Measurements from ENCODE around the gene GNG12. TPM values are rescaled to one million over a fixed set of nuclear protein-coding genes. Genes with fewer than 3 reads are reported as not detected.

GNG12 gene
- total RNA-seq, 1 experiment from 2014 or later, result 66.1 TPM

DNA sequence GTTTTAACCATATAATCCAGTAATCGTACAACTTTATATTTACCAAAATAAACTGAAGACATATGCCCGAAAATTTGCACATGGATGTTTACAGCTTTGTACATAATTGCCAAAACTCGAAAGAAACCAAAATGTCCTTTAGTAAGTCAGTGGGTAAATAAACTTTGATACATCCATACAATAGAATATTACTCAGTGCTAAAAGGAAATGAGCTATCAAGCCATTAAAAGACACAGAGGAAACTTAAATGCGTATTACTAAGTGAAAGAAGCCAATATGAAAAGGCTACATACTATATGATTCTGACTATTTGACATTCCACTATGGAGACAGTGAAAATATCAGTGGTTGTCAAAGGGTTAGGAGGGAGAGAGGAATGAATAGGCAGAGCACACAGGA, 23.4 kb downstream of the GNG12 start:
- intact Hi-C loops (cut with micrococcal nuclease), result loop anchor here (5.0 kb wide), 1 partner anchor 33 kb away; no protein-coding TSS in a partner anchor
- no peak overlapping the region for H3K27ac ChIP-seq (ENCODE audit: low read length)
- no peaks in the 10 kb centered on the region for H3F3A ChIP-seq (ENCODE audit: low read length, unreplicated experiment)
- no peaks in the 10 kb centered on the region for H3K9me2 ChIP-seq (replicated peaks; ENCODE audit: low read length)
- 0 out of 2 replicates have a peak, but pooled peaks cover 2% of the 10 kb centered on the region for H3K36me3 ChIP-seq (ENCODE audit: low read depth, low read length)
- no peak overlapping the region for H2AFZ ChIP-seq (ENCODE audit: low read length)
- no peak overlapping the region for H3K9ac ChIP-seq (ENCODE audit: low read length)
- peaks cover 3% of the 10 kb centered on the region; the same call in 1 of the 2 replicates for H4K20me1 ChIP-seq (ENCODE audit: low read length)
- ATAC-seq (peak; percentile 45; the same call in 1 of the 2 replicates), DNase-seq (peak; percentile 14)
- no peaks in the 10 kb centered on the region for H3K9me3 ChIP-seq (ENCODE audit: low read length)
- ChIA-PET POLR2A (ENCODE audit: unreplicated experiment) (no interaction called here), CTCF (interaction anchor here (0.7 kb wide), 1 partner anchor 44 kb away, joined by 5 read pairs; no protein-coding TSS in a partner anchor)
- H3K4me1 ChIP-seq (ENCODE audit: insufficient read depth, low read length), result 0 out of 2 replicates have a peak, but pooled peaks cover 4% of the 10 kb centered on the region
- peaks cover 86% of the 10 kb centered on the region for H3K79me2 ChIP-seq (ENCODE audit: low read length)
- no peak for TF ChIP-seq EZH2phosphoT487 (IDR thresholded peaks at IDR 0.05; ENCODE audit: borderline replicate concordance, low read length)
- no peak for TF ChIP-seq EZH2 (IDR thresholded peaks at IDR 0.05; ENCODE audit: low read length, unreplicated experiment)
- no peak for TF ChIP-seq CTCF (conservative IDR thresholded peaks at IDR 0.05; ENCODE audit: low read depth, low read length)
- no peak overlapping the region for H3K4me2 ChIP-seq (ENCODE audit: low read length)
- H3K4me3 ChIP-seq (ENCODE audit: low read length), result no peak overlapping the region
- BruUV-seq (replicated peaks), result no TSS peak
- H3K27me3 ChIP-seq (ENCODE audit: low read length), result no peaks in the 10 kb centered on the region

DNA sequence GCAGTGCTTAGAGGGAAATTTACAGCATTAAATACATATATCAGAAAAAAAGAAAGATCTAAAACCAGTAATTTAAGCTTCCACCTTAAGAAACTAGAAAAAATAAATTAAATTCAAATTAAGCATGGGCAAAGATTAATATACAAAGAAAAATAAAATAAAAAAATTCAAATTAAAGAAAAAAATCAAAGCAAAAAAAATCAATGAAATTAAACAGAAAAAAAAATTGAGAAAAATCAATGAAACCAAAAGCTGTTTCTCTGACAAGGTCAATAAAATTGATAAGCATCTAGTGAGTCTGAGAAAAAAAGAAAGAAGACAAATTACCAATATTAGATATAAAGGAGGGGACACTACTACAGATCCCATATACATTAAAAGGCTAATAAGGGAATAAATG, 26.0 kb downstream of the GNG12 start:
- Histone ChIP-seq H3K9ac (ENCODE audit: low read length) (no peak overlapping the region), H3K36me3 (ENCODE audit: low read depth, low read length) (0 out of 2 replicates have a peak, but pooled peaks cover 2% of the 10 kb centered on the region), H4K20me1 (ENCODE audit: low read length) (peaks cover 3% of the 10 kb centered on the region; the same call in 1 of the 2 replicates), H3F3A (ENCODE audit: low read length, unreplicated experiment) (no peaks in the 10 kb centered on the region), H3K27ac (ENCODE audit: low read length) (no peak overlapping the region), H3K4me3 (ENCODE audit: low read length) (no peak overlapping the region), H3K27me3 (ENCODE audit: low read length) (no peaks in the 10 kb centered on the region), H3K4me2 (ENCODE audit: low read length) (no peak overlapping the region), H3K4me1 (ENCODE audit: insufficient read depth, low read length) (peaks cover 11% of the 10 kb centered on the region; the same call in 1 of the 2 replicates), H3K9me3 (ENCODE audit: low read length) (no peaks in the 10 kb centered on the region), H3K9me2 (replicated peaks; ENCODE audit: low read length) (no peaks in the 10 kb centered on the region), H2AFZ (ENCODE audit: low read length) (no peak overlapping the region), H3K79me2 (ENCODE audit: low read length) (peaks cover 94% of the 10 kb centered on the region)
- no peak for TF ChIP-seq EZH2phosphoT487 (IDR thresholded peaks at IDR 0.05; ENCODE audit: borderline replicate concordance, low read length)
- TF ChIP-seq EZH2 (IDR thresholded peaks at IDR 0.05; ENCODE audit: low read length, unreplicated experiment), result no peak
- TF ChIP-seq CTCF (conservative IDR thresholded peaks at IDR 0.05; ENCODE audit: low read depth, low read length), result no peak
- ChIA-PET CTCF (interaction anchor here (0.5 kb wide), 1 partner anchor 273 kb away, joined by 5 read pairs; no protein-coding TSS in a partner anchor), POLR2A (ENCODE audit: unreplicated experiment) (no interaction called here)
- no TSS peak for BruUV-seq (replicated peaks)
- ATAC-seq (no peak), DNase-seq (no peak)
- intact Hi-C loops (cut with micrococcal nuclease), result no loop called here

DNA sequence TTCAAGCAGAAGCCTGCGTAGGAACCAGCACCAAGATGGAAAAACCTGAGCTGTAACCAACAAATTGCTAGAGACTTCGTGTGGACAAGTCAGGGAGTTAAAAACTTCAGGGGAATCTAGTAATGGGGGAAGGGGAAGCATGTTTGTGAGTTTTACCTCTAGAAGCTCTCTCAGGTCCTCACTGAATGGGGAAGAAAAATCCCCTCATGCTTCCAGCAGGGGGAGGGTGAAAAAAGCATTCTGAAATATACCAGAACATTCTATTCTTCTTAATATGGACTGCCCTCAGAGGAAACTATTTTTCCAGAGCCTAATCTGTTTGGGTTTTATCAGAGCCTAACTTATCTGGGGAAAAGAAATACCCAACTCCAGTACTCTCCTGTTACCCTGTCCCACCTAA, 28.6 kb downstream of the GNG12 start:
- CTCF ChIA-PET, result no interaction called here

More for the DNA sequence above, 28.6 kb downstream of the GNG12 start:
- no peaks in the 10 kb centered on the region for H3K27me3 ChIP-seq (ENCODE audit: low read length)
- POLR2A ChIA-PET (ENCODE audit: unreplicated experiment), result no interaction called here
- no peak overlapping the region for H3K27ac ChIP-seq (ENCODE audit: low read length)
- H3K79me2 ChIP-seq (ENCODE audit: low read length), result peaks cover 70% of the 10 kb centered on the region
- intact Hi-C loops (cut with micrococcal nuclease), result no loop called here
- no peak; the same call in 1 of the 2 replicates for TF ChIP-seq CTCF (conservative IDR thresholded peaks at IDR 0.05; ENCODE audit: low read depth, low read length)
- TF ChIP-seq EZH2 (IDR thresholded peaks at IDR 0.05; ENCODE audit: low read length, unreplicated experiment), result no peak
- TF ChIP-seq EZH2phosphoT487 (IDR thresholded peaks at IDR 0.05; ENCODE audit: borderline replicate concordance, low read length), result no peak
- peaks cover 3% of the 10 kb centered on the region; the same call in 1 of the 2 replicates for H4K20me1 ChIP-seq (ENCODE audit: low read length)
- no peak overlapping the region for H3K9ac ChIP-seq (ENCODE audit: low read length)
- ATAC-seq (no peak), DNase-seq (no peak)
- no peaks in the 10 kb centered on the region for H3F3A ChIP-seq (ENCODE audit: low read length, unreplicated experiment)
- peaks cover 7% of the 10 kb centered on the region; the same call in 1 of the 2 replicates for H3K4me1 ChIP-seq (ENCODE audit: insufficient read depth, low read length)
- H3K36me3 ChIP-seq (ENCODE audit: low read depth, low read length), result no peaks in the 10 kb centered on the region
- H3K9me3 ChIP-seq (ENCODE audit: low read length), result no peaks in the 10 kb centered on the region
- no TSS peak for BruUV-seq (replicated peaks)
- H3K4me3 ChIP-seq (ENCODE audit: low read length), result no peak overlapping the region
- H2AFZ ChIP-seq (ENCODE audit: low read length), result no peak overlapping the region
- H3K4me2 ChIP-seq (ENCODE audit: low read length), result no peak overlapping the region
- H3K9me2 ChIP-seq (replicated peaks; ENCODE audit: low read length), result no peaks in the 10 kb centered on the region
